Endothelial cell of umbilical vein (primary cell): ENCODE measurements around the gene C17orf50. TPM values are rescaled to one million over a fixed set of nuclear protein-coding genes. Genes with fewer than 3 reads are reported as not detected.

Experiments used
- BruUV-seq: library from RNA; stranded (reverse); fragments of 400-500 nt; replicated peaks from 2 replicates; lab custom pipeline; 2021; lab: Mats Ljungman, UMichigan
- CTCF ChIA-PET: fragments of 300-600, 350-600 bp; sonication (Branson Sonifier 250); formaldehyde crosslinking; loops from one replicate; lab custom pipeline; 2021; ENCODE audit warnings: antibody characterized with exemption, inconsistent platforms; lab: Charles Lee
- POLR2A ChIA-PET: fragments of 300-600, 350-600 bp; sonication (Branson Sonifier 250); formaldehyde crosslinking; loops from one replicate; lab custom pipeline; 2021; ENCODE audit warnings: antibody characterized with exemption, inconsistent platforms; lab: Charles Lee
- DNase-seq: peaks from one replicate; pipeline ENCODE4 v3.0.0-alpha.2; 2011; ENCODE audit warnings: low read depth, low spot score
- FAIRE-seq: peaks from 2 replicates; lab custom pipeline; 2011; peaks lifted over from hg19 to GRCh38; lab: Jason Lieb, UNC
- H2AFZ ChIP-seq: 2 replicates; pipeline ENCODE4 v1.6.0; 2012; ENCODE audit warnings: low read depth, low read length, control low read depth, inconsistent platforms
- H3K27ac ChIP-seq: 2 replicates; pipeline ENCODE4 v1.5.1; 2011; ENCODE audit warnings: low read depth, mild to moderate bottlenecking, control low read depth, low read length, moderate library complexity; ENCODE audit not compliant: insufficient read depth
- H3K27me3 ChIP-seq, 2 experiments: 2 replicates each; pipeline versions ENCODE4 v1.6.0 to v1.6.1; 2011; ENCODE audit warnings: low read length in 2 of 2, mixed read lengths in 1 of 2; ENCODE audit not compliant: control insufficient read depth in 2 of 2, insufficient read depth in 2 of 2
- H3K36me3 ChIP-seq, 2 experiments: 2 replicates in 1 of 2; 3 replicates in 1 of 2; pipeline ENCODE4 v1.5.1; 2011; ENCODE audit warnings: low read length in 2 of 2, mild to moderate bottlenecking in 1 of 2, moderate library complexity in 1 of 2; ENCODE audit not compliant: control insufficient read depth in 2 of 2, insufficient read depth in 2 of 2; ENCODE audit errors: extremely low read depth in 1 of 2
- H3K4me1 ChIP-seq: 3 replicates; pipeline ENCODE4 v1.5.1; 2011; ENCODE audit warnings: mild to moderate bottlenecking, low read length; ENCODE audit not compliant: control insufficient read depth, insufficient read depth; ENCODE audit errors: extremely low read depth
- H3K4me2 ChIP-seq: 2 replicates; pipeline ENCODE4 v1.6.1; 2011; ENCODE audit warnings: low read length, control low read depth, mixed read lengths; ENCODE audit not compliant: insufficient read depth
- H3K4me3 ChIP-seq, 3 experiments: fragments of 200-600 bp in 1 of 3; sonication (generic), shearing (Covaris generic) in 1 of 3; replicated peaks in 1 of 3; 2 replicates each; pipeline ENCODE4 v1.5.1; 2011 to 2016; ENCODE audit warnings: control low read depth in 3 of 3, low read length in 3 of 3, mild to moderate bottlenecking in 2 of 3, inconsistent platforms in 1 of 3, low read depth in 1 of 3, moderate library complexity in 1 of 3; ENCODE audit not compliant: insufficient read depth in 1 of 3
- H3K79me2 ChIP-seq: 2 replicates; pipeline ENCODE4 v1.6.0; 2012; ENCODE audit warnings: low read length, inconsistent platforms; ENCODE audit not compliant: control insufficient read depth, insufficient read depth
- H3K9ac ChIP-seq: replicated peaks from 2 replicates; pipeline ENCODE3; 2011; ENCODE audit warnings: low read length, control low read depth; ENCODE audit not compliant: insufficient read depth; ENCODE audit errors: extremely low read depth
- H3K9me1 ChIP-seq: replicated peaks from 3 replicates; pipeline ENCODE4 v1.6.0; 2011; ENCODE audit warnings: mild to moderate bottlenecking, low read length; ENCODE audit not compliant: control insufficient read depth, insufficient read depth; ENCODE audit errors: extremely low read depth
- H3K9me3 ChIP-seq: replicated peaks from 2 replicates; pipeline ENCODE4 v1.5.1; 2012; ENCODE audit warnings: low read length, inconsistent platforms; ENCODE audit not compliant: control insufficient read depth, insufficient read depth
- H4K20me1 ChIP-seq: replicated peaks from 2 replicates; pipeline ENCODE3; 2011; ENCODE audit warnings: mild to moderate bottlenecking, low read length; ENCODE audit not compliant: control insufficient read depth, insufficient read depth; ENCODE audit errors: extremely low read depth
- EZH2 ChIP-seq: IDR thresholded peaks from 2 replicates; pipeline ENCODE4 v1.6.1; 2012; ENCODE audit warnings: borderline replicate concordance, low read depth, mild to moderate bottlenecking, moderate library complexity, low read length, inconsistent platforms; ENCODE audit not compliant: severe bottlenecking
- FOS ChIP-seq: IDR thresholded peaks from 2 replicates; pipeline ENCODE4 v1.6.1; 2011; ENCODE audit warnings: mild to moderate bottlenecking, low read length, moderate library complexity, borderline replicate concordance; ENCODE audit not compliant: insufficient read depth
- GATA2 ChIP-seq: IDR thresholded peaks from 2 replicates; pipeline ENCODE4 v1.7.0; 2011; ENCODE audit warnings: low read depth, mild to moderate bottlenecking, moderate library complexity, mixed read lengths, low read length; ENCODE audit not compliant: insufficient read length, insufficient read depth
- JUN ChIP-seq: IDR thresholded peaks from 2 replicates; pipeline ENCODE4 v1.6.1; 2011; ENCODE audit warnings: borderline replicate concordance, low read depth; ENCODE audit not compliant: insufficient read length, insufficient read depth
- MYC ChIP-seq: IDR thresholded peaks from one replicate; pipeline ENCODE4 v1.6.1; 2011; ENCODE audit warnings: mild to moderate bottlenecking, low read depth, low read length
- POLR2A ChIP-seq: IDR thresholded peaks from 2 replicates; pipeline ENCODE4 v1.6.1; 2012; ENCODE audit warnings: low read depth, mild to moderate bottlenecking, control low read depth, low read length
- POLR2AphosphoS5 ChIP-seq: IDR thresholded peaks from 2 replicates; pipeline ENCODE4 v1.6.1; 2012; ENCODE audit warnings: low read depth, mild to moderate bottlenecking, control low read depth, low read length, moderate library complexity; ENCODE audit not compliant: insufficient read depth
- dilution Hi-C: fragments of 300-500 bp; cut with MboI; formaldehyde crosslinking; loops from one replicate; pipeline ENCODE4 v1.15.0; 2019; ENCODE audit warnings: low sequenced_read_pairs; ENCODE audit not compliant: extremely low pct_ligation_motif_present
- intact Hi-C: fragments of 100-400 bp; cut with micrococcal nuclease; formaldehyde crosslinking; loops from one replicate; pipeline ENCODE4 v1.10.0; 2022
- polyA plus RNA-seq, 4 experiments: library from polyadenylated mRNA; depleted of rRNA in 3 of 4; stranded (reverse) in 3 of 4; unstranded in 1 of 4; fragments of >200 nt; gene quantifications; 2 replicates each; pipeline versions ENCODE4 v1.2.1 to v1.2.3, GENCODE V29; 2011 to 2012; ENCODE audit warnings: missing spikeins in 1 of 4
- total RNA-seq: library from RNA; stranded (reverse); gene quantifications from 2 replicates; pipeline ENCODE4 v1.2.3, GENCODE V29; 2021
- TF ChIP-seq, protein P1 (sequence below): IDR thresholded peaks from 2 replicates; pipeline ENCODE4 v1.6.1; 2011; ENCODE audit not compliant: insufficient read depth, insufficient read length
- TF ChIP-seq, protein P2 (sequence below), 2 donors: IDR thresholded peaks; 1 replicate in 1 of 2; 2 replicates in 1 of 2; pipeline ENCODE4 v1.5.1; 2011; ENCODE audit warnings: low read length in 2 of 2, mild to moderate bottlenecking in 2 of 2, moderate library complexity in 2 of 2, control low read depth in 1 of 2, inconsistent platforms in 1 of 2, low read depth in 1 of 2; ENCODE audit not compliant: insufficient read depth in 1 of 2; ENCODE audit errors: extremely low read depth in 1 of 2

Gene C17orf50
- total and polyA plus RNA-seq, 2 donors (not counting 3 experiments of a cell fraction or from before 2014, with no cell fraction given): 0.15 TPM; not detected in 1

DNA sequence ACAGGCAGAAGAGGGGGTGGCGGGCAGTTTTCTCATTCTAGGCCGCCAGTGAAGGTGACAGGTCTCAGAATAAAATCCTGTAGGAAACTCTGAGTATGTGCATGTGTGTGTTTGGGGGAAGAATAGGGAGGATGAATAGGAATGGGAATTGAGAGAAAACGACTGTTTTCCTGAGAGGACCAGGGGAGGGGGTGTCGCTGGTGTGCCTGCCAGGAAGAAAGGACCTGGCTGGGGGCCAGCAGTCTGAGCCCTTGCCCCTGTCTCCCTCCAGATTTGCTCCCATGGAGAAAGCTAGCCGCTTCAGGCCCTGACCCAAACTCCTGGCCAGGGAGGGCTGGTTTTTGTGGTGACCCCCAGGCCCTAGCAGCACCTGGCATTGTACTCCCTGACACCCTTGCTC, 14.4 kb downstream of the C17orf50 start:
- FAIRE-seq (no peak), DNase-seq (no peak)
- BruUV-seq: no TSS peak
- Histone ChIP-seq H4K20me1 (no peaks in the 10 kb centered on the region), H3K4me3 (no peak overlapping the region), H3K9me1 (no peaks in the 10 kb centered on the region), H3K9me3 (no peaks in the 10 kb centered on the region), H3K4me1 (peaks cover 5% of the 10 kb centered on the region), H3K27me3 (peaks cover 5 to 7% of the 10 kb centered on the region in 2 experiments), H3K9ac (no peak overlapping the region), H2AFZ (no peak overlapping the region), H3K79me2 (no peaks in the 10 kb centered on the region), H3K4me2 (no peak overlapping the region), H3K36me3 (no peaks in the 10 kb centered on the region), H3K27ac (no peak overlapping the region)
- dilution Hi-C loops: no loop called here
- POLR2A ChIA-PET: no interaction called here
- intact Hi-C loops: no loop called here
- TF ChIP-seq GATA2: no peak
- TF ChIP-seq JUN: no peak
- TF ChIP-seq FOS: no peak
- TF ChIP-seq, protein P1, sequence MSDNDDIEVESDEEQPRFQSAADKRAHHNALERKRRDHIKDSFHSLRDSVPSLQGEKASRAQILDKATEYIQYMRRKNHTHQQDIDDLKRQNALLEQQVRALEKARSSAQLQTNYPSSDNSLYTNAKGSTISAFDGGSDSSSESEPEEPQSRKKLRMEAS: no peak
- TF ChIP-seq EZH2: no peak
- TF ChIP-seq, protein P2, sequence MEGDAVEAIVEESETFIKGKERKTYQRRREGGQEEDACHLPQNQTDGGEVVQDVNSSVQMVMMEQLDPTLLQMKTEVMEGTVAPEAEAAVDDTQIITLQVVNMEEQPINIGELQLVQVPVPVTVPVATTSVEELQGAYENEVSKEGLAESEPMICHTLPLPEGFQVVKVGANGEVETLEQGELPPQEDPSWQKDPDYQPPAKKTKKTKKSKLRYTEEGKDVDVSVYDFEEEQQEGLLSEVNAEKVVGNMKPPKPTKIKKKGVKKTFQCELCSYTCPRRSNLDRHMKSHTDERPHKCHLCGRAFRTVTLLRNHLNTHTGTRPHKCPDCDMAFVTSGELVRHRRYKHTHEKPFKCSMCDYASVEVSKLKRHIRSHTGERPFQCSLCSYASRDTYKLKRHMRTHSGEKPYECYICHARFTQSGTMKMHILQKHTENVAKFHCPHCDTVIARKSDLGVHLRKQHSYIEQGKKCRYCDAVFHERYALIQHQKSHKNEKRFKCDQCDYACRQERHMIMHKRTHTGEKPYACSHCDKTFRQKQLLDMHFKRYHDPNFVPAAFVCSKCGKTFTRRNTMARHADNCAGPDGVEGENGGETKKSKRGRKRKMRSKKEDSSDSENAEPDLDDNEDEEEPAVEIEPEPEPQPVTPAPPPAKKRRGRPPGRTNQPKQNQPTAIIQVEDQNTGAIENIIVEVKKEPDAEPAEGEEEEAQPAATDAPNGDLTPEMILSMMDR (IDR thresholded peaks at IDR 0.05; ENCODE audit: extremely low read depth in 1 of 2, insufficient read depth in 1 of 2, low read depth in 1 of 2, low read length in 2 of 2): no peak
- TF ChIP-seq POLR2A: no peak
- no peak for TF ChIP-seq POLR2AphosphoS5
- no peak for TF ChIP-seq MYC
- CTCF ChIA-PET: interaction anchor here (0.8 to 5.3 kb wide), 4 partner anchors 8 to 27 kb away, joined by 3 to 34 read pairs (median 8); no protein-coding TSS in a partner anchor
